Natural killer cell treated with Interleukin-12 subunit alpha and Interleukin-12 subunit beta and Interleukin-15 and Interleukin-18, amount 100 ng/mL, for 72 hours (primary cell): ENCODE measurements around the gene HSPA12B. TPM values are rescaled to one million over a fixed set of nuclear protein-coding genes. Genes with fewer than 3 reads are reported as not detected.
A peak's percentile ranks its signal among the peaks of the same experiment; 100 is the strongest.

Experiments used
- ATAC-seq, 2 donors: fragments of 150-1000 bp; cut with Tn5 transposase in 1 of 2; sonication (Bioruptor Pico), chemical (Tn5 transposase) in 1 of 2; 2 replicates each; pipeline ENCODE4 v1.10.0; 2021
- DNase-seq: peaks from one replicate; pipeline ENCODE4 v3.0.0; 2022; ENCODE audit warnings: low spot score
- H3K27ac Mint-ChIP-seq, 2 donors: 1 replicate in 1 of 2; 2 replicates in 1 of 2; pipeline ENCODE4 v1.8.0; 2022; ENCODE audit warnings: mixed read lengths in 2 of 2, mild to moderate bottlenecking in 1 of 2, moderate library complexity in 1 of 2
- H3K27me3 Mint-ChIP-seq, 2 donors: 1 replicate in 1 of 2; 2 replicates in 1 of 2; pipeline ENCODE4 v1.8.0; 2022; ENCODE audit warnings: mixed read lengths in 2 of 2
- H3K36me3 Mint-ChIP-seq: one replicate; pipeline ENCODE4 v1.8.0; 2022; ENCODE audit warnings: mixed read lengths
- H3K4me1 Mint-ChIP-seq, 2 donors: 1 replicate in 1 of 2; 2 replicates in 1 of 2; pipeline ENCODE4 v1.8.0; 2022; ENCODE audit warnings: low read depth in 2 of 2, mixed read lengths in 2 of 2, mild to moderate bottlenecking in 1 of 2
- H3K4me3 Mint-ChIP-seq: one replicate; pipeline ENCODE4 v1.8.0; 2022; ENCODE audit warnings: mixed read lengths
- H3K9me3 Mint-ChIP-seq: 2 replicates; pipeline ENCODE4 v1.8.0; 2022; ENCODE audit warnings: mixed read lengths
- total RNA-seq, 2 donors: library from RNA; stranded (reverse); gene quantifications; one replicate each; pipeline ENCODE4 v1.2.3, GENCODE V29; 2022

HSPA12B gene
- total RNA-seq, 2 donors from 2014 or later = not detected

DNA sequence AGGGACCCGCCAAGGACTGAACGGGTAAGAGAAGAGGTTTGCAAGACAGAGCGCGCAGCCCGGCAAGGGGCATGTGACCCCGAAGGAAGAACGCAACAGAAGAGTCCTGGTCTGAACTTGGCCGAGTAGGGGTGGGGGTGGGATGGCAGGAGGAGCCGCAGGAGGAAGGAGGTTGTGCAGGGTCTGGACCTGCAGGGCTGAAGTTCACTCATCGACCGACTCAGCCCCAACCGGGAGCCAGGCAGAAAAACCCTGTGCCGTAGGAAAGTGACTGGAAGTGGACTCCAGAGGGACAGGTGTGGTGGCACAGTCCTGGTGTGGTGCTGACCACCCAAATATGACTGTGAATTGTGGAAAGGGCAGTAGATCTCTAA is 19.9 kb downstream of the HSPA12B start:
- H3K27me3 Mint-ChIP-seq = no peaks in the 10 kb centered on the region
- H3K27ac Mint-ChIP-seq = no peak overlapping the region
- no peaks in the 10 kb centered on the region for H3K9me3 Mint-ChIP-seq
- DNase-seq (no peak), ATAC-seq (no peak)
- H3K4me1 Mint-ChIP-seq = peaks cover 0 to 7% of the 10 kb centered on the region in 2 donors
- no peaks in the 10 kb centered on the region for H3K36me3 Mint-ChIP-seq
- no peak overlapping the region for H3K4me3 Mint-ChIP-seq

DNA sequence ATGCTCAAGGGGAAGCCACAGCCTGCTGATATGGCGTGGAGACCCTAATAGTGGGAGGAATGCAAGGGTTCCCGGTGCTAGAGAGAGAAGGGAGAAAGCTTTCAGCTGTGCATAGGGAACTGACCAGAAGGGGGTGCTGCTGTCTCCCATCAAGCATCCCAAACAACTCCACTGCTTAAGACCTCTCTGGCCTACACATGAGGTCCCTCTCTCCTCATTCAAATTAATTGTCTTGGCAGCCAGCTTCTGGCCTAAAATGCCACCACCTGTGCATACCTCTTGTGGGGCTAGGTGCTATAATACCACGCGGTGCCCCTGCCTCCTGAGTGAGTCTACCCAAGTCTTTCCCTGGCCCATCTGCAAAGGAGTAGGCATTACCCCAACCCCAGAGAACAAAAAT is 20.6 kb downstream of the HSPA12B start:
- Mint-ChIP-seq H3K36me3 (no peaks in the 10 kb centered on the region), H3K27ac (no peak overlapping the region), H3K4me3 (no peak overlapping the region), H3K4me1 (peaks cover 0 to 7% of the 10 kb centered on the region in 2 donors), H3K27me3 (no peaks in the 10 kb centered on the region), H3K9me3 (no peaks in the 10 kb centered on the region)
- peak; percentile 63 to 65 for ATAC-seq
- DNase-seq = no peak

DNA sequence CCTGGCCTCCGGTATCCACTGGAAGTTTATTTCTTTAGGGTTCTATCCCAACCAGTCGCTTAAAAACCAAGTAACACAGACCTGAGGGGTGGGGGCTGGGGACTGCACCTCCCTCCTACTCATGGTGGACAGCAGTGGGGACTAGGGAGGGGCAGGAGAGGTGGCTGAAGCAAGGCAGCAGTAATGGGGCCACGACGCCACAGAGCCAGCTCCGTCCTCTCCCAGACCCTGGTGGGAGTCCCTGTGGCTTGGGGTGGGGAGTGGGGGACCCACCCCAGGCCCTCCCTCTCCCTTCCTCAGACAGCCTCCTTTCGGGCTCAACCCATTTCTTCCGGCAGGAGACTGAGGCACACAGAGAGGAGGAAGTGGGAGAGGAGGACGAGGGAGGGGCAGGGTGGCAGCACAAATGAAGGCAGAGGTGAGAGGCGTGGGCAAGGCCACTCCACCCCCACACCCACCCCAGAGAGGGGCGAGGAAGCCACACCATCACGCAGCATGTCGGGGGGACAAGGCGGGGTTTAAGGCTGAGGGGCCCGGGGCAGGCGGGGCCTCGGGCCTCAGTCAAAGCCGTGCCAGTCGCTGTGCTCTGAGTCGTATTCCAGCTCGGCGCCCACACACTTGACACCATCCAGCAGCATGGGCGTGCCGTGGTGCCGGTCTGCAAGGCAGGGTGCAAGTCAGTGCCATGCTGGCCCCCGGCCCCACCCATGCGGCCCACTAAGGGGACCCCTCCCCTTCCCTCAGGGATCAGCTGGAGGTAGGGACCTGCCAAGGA is 21.2 kb downstream of the HSPA12B start:
- no peak overlapping the region for H3K4me3 Mint-ChIP-seq
- ATAC-seq (no peak), DNase-seq (no peak)
- no peaks in the 10 kb centered on the region for H3K36me3 Mint-ChIP-seq
- no peaks in the 10 kb centered on the region for H3K27me3 Mint-ChIP-seq
- no peaks in the 10 kb centered on the region for H3K9me3 Mint-ChIP-seq
- H3K27ac Mint-ChIP-seq = no peak overlapping the region
- peaks cover 0 to 7% of the 10 kb centered on the region in 2 donors for H3K4me1 Mint-ChIP-seq

DNA sequence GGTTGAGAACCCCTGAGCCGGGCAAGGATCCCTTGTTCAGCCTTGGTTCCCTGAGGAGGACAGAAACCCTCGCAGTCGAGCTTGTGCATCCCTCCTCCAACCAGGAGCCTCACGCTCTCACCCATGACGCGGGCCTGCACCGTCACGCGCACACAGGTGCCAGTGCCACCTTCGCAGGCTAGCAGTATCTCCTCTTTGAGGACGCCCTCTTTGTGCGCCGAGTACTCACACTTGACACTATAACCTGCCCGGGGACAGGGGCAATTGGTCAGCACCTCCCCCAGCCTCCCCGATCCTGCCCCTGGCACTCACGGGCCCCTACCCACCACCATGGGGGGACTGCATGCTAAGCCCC is 21.8 kb downstream of the HSPA12B start:
- Mint-ChIP-seq H3K27me3 (no peaks in the 10 kb centered on the region), H3K4me1 (peaks cover 0 to 7% of the 10 kb centered on the region in 2 donors), H3K27ac (no peak overlapping the region), H3K9me3 (no peaks in the 10 kb centered on the region), H3K4me3 (no peak overlapping the region), H3K36me3 (no peaks in the 10 kb centered on the region)
- no peak for DNase-seq
- no peak for ATAC-seq

DNA sequence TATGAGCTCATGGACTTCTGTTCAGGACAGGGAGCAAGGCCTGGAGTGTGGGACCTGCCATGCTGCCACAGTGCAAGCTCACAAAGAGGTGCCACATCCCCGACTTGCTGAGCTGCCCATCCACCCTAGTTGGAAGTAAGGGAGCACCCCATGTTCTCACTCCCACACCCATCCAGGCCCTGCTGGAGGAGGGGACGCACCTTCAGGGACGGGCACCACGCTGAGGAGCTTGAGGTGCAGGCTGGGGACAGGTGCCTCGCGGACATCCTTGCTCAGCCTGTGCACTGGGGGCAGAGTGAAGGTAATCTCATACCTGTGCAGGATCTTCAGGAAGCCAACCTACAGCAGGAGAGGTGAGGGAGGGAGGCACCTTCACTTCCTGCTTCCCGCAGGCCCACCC is 22.8 kb downstream of the HSPA12B start:
- Mint-ChIP-seq H3K4me3 (no peak overlapping the region), H3K9me3 (no peaks in the 10 kb centered on the region), H3K4me1 (peaks cover 0 to 7% of the 10 kb centered on the region in 2 donors), H3K27me3 (no peaks in the 10 kb centered on the region), H3K36me3 (no peaks in the 10 kb centered on the region), H3K27ac (no peak overlapping the region)
- DNase-seq (no peak), ATAC-seq (no peak)

DNA sequence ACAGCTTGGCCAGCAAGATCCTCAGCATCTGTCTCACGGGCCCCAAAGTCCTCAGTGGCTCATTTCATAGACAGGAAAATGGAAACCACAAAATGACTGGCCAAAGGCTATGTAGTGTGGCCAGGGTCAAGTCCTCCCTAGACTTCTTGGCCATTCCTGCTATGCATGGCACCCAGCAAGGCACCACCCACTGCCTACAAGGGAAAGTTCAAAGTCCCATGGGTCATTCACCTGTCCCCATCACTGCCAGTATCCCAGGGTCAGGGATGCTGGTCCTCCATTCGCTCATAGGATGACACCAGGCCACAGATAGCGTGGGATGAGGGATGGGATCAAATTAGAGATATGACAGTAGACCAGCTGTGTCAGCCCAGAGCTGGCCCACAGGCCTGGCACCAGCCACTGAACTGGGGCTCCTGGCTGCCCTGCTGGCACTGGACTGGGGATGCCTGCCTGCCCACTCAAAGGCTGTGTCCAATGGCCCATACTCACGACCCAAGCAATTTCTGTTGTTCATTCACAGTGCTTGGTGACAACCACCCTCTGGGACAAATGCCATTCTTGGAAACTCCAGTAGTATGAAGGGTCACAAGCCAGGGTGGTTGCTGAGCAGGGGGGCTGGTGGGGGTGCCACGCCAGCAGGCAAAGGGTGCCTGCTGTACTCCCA is 23.5 kb downstream of the HSPA12B start:
- no peaks in the 10 kb centered on the region for H3K9me3 Mint-ChIP-seq
- no peak for ATAC-seq
- H3K4me1 Mint-ChIP-seq = peaks cover 0 to 6% of the 10 kb centered on the region in 2 donors
- H3K36me3 Mint-ChIP-seq = no peaks in the 10 kb centered on the region
- no peak overlapping the region for H3K4me3 Mint-ChIP-seq
- no peaks in the 10 kb centered on the region for H3K27me3 Mint-ChIP-seq
- no peak overlapping the region for H3K27ac Mint-ChIP-seq
- DNase-seq = no peak

DNA sequence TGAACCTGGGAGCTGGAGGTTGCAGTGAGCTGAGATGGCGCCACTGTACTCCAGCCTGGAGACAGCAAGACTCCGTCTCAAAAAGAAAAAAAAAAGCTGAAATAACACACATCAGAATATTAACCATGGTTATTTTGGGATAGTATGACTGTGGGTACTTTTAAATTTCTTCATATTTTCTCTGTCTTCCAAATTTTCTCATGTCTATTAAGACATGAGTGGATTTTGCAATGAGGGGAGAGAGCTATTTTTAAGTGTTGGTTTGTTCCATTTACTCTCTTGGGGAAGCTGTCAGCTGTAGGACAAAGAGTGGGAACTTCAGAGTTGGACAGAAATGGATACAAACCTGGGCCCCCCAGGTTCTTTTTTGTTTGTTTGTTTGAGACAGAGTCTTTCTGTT is 24.8 kb downstream of the HSPA12B start:
- H3K4me3 Mint-ChIP-seq = no peak overlapping the region
- no peaks in the 10 kb centered on the region for H3K36me3 Mint-ChIP-seq
- no peak overlapping the region for H3K27ac Mint-ChIP-seq
- H3K9me3 Mint-ChIP-seq = no peaks in the 10 kb centered on the region
- H3K27me3 Mint-ChIP-seq = no peaks in the 10 kb centered on the region
- no peak for ATAC-seq
- no peak for DNase-seq
- peaks cover 0 to 2% of the 10 kb centered on the region in 2 donors for H3K4me1 Mint-ChIP-seq

DNA sequence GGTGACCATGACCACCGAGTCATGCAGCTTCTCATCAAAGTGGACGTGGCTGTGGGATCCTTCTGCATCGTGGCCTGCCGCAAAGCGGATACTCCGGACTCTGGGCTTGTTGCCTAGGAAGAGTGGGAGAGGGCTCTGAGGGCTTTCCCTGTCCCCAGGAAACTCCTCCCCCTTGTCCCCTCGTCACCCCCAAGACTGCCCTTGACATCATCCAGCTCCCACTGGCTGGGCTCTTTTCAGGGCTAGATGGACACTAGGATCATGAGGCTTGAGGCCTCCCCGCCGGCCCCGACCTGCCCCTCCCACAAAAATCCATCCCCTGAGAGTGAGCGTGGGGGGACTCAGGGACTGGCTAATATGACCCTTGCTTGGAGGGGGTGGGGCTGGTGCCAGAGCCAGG is 26.1 kb downstream of the HSPA12B start:
- DNase-seq = no peak
- no peaks in the 10 kb centered on the region for H3K27me3 Mint-ChIP-seq
- ATAC-seq = no peak
- no peak overlapping the region for H3K4me3 Mint-ChIP-seq
- H3K9me3 Mint-ChIP-seq = no peaks in the 10 kb centered on the region
- no peaks in the 10 kb centered on the region for H3K36me3 Mint-ChIP-seq
- H3K4me1 Mint-ChIP-seq = no peaks in the 10 kb centered on the region
- no peak overlapping the region for H3K27ac Mint-ChIP-seq

DNA sequence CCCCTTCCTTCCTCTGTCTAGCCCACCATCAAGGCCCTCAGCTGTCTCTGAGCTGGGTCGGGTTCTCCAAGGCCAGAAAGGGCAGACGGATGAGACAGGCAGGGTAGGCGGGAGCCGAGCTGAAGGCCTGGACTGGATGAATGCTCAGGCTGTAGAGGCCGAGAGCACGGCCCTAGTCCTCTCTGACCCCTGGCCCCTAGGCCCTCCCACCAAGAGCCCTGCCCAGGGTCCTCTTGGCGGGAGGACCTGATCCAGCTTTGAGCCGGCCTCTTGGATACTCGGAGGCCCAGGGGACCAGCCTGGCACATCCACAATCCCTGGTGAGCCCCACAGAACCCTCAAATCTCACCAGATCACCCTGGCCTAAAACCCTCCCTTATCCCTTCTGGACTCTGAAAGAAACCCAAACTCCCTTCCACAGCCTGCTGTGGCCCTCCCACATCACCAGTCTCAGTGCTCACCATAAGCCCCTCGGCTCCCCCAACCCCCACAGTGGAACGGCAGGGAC is 26.9 kb downstream of the HSPA12B start:
- no peaks in the 10 kb centered on the region for H3K4me1 Mint-ChIP-seq
- no peaks in the 10 kb centered on the region for H3K27me3 Mint-ChIP-seq
- DNase-seq (no peak), ATAC-seq (no peak)
- H3K27ac Mint-ChIP-seq = no peak overlapping the region
- no peaks in the 10 kb centered on the region for H3K36me3 Mint-ChIP-seq
- no peak overlapping the region for H3K4me3 Mint-ChIP-seq
- H3K9me3 Mint-ChIP-seq = no peaks in the 10 kb centered on the region

DNA sequence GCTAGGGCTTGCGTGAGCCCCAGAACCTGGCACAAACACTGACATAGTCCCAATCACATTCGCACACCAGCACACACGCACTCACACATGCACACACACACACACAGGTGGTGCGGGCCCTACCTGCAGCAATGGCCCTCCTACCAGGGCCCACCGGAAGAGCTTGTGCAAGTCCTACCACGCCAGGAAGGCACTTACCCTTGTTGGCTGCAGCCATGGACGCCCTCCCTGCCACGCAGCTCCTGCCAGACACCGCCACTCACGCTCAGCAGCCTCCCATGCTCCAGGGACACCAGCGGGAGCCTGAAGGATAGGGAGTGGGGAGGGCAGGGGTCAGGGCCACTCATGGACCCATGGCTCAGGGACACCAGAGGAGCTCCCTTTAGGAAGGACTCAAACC is 27.4 kb downstream of the HSPA12B start:
- ATAC-seq (peak in 1 of 2 donors; percentile 9), DNase-seq (no peak)
- Mint-ChIP-seq H3K4me1 (no peaks in the 10 kb centered on the region), H3K4me3 (no peak overlapping the region), H3K9me3 (no peaks in the 10 kb centered on the region), H3K27me3 (no peaks in the 10 kb centered on the region), H3K36me3 (no peaks in the 10 kb centered on the region), H3K27ac (no peak overlapping the region)

DNA sequence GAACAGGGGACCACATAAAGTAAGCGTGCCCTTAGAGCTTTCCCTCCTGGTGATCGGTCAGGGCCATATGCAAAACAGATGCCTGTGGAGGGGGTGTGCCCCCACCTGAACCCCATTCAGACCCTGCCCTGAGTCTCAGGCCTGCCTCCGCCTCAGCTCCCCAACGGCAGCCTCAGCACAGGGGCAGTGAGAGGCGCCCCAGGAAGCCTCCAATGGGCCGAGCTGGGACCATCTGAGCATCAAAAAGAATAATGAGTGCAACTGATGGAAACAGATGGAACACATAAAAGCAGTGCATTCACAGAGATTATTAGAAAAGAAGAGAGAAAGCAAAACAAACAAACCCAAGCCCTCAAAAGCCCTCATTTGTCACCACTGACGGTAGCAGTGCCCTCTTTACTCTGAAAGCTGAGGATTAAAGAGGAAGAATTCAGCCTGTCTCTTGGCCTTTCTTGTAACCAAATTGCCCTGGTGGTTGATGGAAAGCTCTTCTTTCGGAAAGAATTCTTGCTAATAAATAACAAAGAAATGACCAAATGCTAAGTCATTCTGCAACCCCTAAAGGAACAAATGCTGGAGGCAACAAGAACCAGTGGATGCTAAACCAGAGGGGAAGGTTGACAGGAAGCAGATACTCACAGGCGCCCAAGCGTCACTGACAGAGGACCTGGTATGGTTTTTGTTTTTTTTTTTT is 28.3 kb downstream of the HSPA12B start:
- ATAC-seq (no peak), DNase-seq (no peak)
- H3K9me3 Mint-ChIP-seq = no peaks in the 10 kb centered on the region
- H3K36me3 Mint-ChIP-seq = no peaks in the 10 kb centered on the region
- no peak overlapping the region for H3K27ac Mint-ChIP-seq
- peaks cover 0 to under 1% of the 10 kb centered on the region in 2 donors for H3K4me1 Mint-ChIP-seq
- no peak overlapping the region for H3K4me3 Mint-ChIP-seq
- H3K27me3 Mint-ChIP-seq = no peaks in the 10 kb centered on the region

DNA sequence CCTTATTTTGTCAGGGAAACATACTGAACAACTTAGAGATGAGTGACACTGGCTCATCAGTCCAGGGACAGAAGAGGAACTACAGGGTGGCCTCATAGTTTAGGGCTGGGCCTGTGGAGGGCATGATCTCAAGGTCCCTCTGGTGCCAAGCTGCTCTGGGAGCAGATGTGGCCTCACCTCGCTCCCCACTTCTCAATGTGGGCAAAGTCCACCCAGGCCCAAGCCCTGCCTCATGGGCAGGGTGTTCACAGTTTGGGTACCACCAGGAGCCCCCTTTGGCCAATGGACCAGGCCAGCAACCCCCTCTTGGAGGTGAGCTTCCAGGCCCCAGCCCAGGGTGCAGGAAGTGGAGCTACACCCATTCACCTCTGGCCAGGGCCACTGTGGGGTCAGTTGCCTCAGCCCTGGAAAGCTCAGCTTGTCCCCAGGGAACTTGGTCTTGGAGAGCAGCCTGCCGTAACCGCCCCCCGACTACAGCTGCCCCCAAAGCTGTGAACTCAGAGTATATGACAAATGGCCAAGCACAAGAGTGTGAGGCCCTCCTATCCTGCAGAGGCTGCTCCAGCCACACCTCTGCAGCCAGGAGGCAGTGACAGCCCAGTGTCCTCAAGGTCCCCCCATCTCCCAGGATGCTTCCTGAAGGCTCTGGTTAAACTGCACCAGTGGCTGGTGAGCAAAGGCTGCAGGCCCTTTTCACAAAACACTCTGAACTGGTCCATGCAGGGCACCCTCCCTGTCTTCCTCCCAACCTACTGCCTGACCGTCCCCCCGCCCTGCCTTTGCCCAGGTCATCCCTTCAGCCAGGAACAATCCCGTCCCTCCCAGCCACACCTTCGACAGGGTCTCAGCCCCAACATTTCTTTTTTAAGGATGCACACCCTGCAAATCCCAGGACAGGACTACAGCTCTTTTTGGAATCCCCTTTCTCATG is 31.5 kb downstream of the HSPA12B start:
- DNase-seq (no peak), ATAC-seq (no peak)
- no peaks in the 10 kb centered on the region for H3K27me3 Mint-ChIP-seq
- no peak overlapping the region for H3K4me3 Mint-ChIP-seq
- H3K36me3 Mint-ChIP-seq = no peaks in the 10 kb centered on the region
- H3K4me1 Mint-ChIP-seq = peaks cover 5 to 10% of the 10 kb centered on the region in 2 donors
- no peak overlapping the region for H3K27ac Mint-ChIP-seq
- no peaks in the 10 kb centered on the region for H3K9me3 Mint-ChIP-seq

DNA sequence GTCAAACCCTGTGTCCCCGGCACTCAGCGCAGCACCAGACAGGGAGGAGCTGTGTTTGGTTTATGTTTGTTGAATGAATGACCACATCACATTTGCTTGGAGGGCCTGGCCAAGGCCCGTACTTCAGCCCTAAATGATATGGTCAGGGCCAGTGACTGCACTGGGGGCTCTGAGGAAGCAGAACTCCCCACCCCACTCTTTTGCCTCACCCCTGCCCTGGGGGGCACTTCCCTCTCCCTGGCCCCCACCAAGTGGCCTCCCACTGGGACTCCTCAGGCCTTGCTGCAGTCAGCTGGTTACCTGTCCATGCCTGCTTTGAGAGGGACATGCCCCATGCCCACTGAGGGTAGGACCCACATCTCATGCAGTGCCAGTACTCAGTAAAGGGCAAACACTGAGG is 32.2 kb downstream of the HSPA12B start:
- no peak for DNase-seq
- no peaks in the 10 kb centered on the region for H3K36me3 Mint-ChIP-seq
- peaks cover 9 to 12% of the 10 kb centered on the region in 2 donors for H3K4me1 Mint-ChIP-seq
- ATAC-seq = no peak
- H3K27ac Mint-ChIP-seq = no peak overlapping the region
- no peak overlapping the region for H3K4me3 Mint-ChIP-seq
- H3K9me3 Mint-ChIP-seq = no peaks in the 10 kb centered on the region
- H3K27me3 Mint-ChIP-seq = no peaks in the 10 kb centered on the region
